Lung (tissue), 12 donors: ENCODE results near the gene SHISA6. TPM values are rescaled to one million over a fixed set of nuclear protein-coding genes. Genes with fewer than 3 reads are reported as not detected.

Experiments
- ATAC-seq: fragments of 200-7000 bp; cut with Tn5 transposase; one replicate; pipeline ENCODE4 v1.9.1; 2020; ENCODE audit warnings: moderate number of reproducible peaks; ENCODE audit not compliant: insufficient read depth, low FRiP score
- DNase-seq, 3 donors: peaks; one replicate each; pipeline ENCODE4 v3.0.0-alpha.2; 2013 to 2017
- H3K27ac ChIP-seq, 2 donors: one replicate each; pipeline ENCODE4 v1.5.1; 2013; ENCODE audit warnings: mild to moderate bottlenecking in 2 of 2, moderate library complexity in 2 of 2, control low read depth in 1 of 2, inconsistent platforms in 1 of 2, low read depth in 1 of 2, low read length in 1 of 2
- H3K27me3 ChIP-seq, 3 donors: one replicate each; pipeline ENCODE4 v1.5.1; 2013; ENCODE audit warnings: low read length in 2 of 3; ENCODE audit not compliant: control insufficient read depth in 3 of 3, insufficient read depth in 3 of 3
- H3K36me3 ChIP-seq, 4 donors: one replicate each; pipeline ENCODE4 v1.5.1; 2013; ENCODE audit warnings: low read length in 4 of 4, mild to moderate bottlenecking in 1 of 4, moderate library complexity in 1 of 4; ENCODE audit not compliant: control insufficient read depth in 4 of 4, insufficient read depth in 4 of 4
- H3K4me1 ChIP-seq, 5 donors: one replicate each; pipeline ENCODE4 v1.5.1; 2013; ENCODE audit warnings: low read length in 5 of 5, mild to moderate bottlenecking in 2 of 5, moderate library complexity in 1 of 5; ENCODE audit not compliant: control insufficient read depth in 5 of 5, insufficient read depth in 5 of 5
- H3K4me3 ChIP-seq: one replicate; pipeline ENCODE4 v1.5.1; 2013; ENCODE audit warnings: mild to moderate bottlenecking, control low read depth, moderate library complexity
- H3K9ac ChIP-seq, 2 donors: one replicate each; pipeline ENCODE4 v1.5.1; 2013; ENCODE audit warnings: low read length in 2 of 2, control low read depth in 1 of 2; ENCODE audit not compliant: insufficient read depth in 1 of 2
- H3K9me3 ChIP-seq, 4 donors: one replicate each; pipeline ENCODE4 v1.5.1; 2013; ENCODE audit warnings: low read length in 3 of 4, mild to moderate bottlenecking in 1 of 4, moderate library complexity in 1 of 4; ENCODE audit not compliant: control insufficient read depth in 4 of 4, insufficient read depth in 3 of 4
- CTCF ChIP-seq: IDR thresholded peaks from 2 replicates; pipeline ENCODE4 v1.5.1; 2012; ENCODE audit warnings: mild to moderate bottlenecking; ENCODE audit errors: control extremely low read depth, extremely low read depth
- WGBS, 2 donors: extraction: QIAGEN DNeasy Blood & Tissue Kit; methylation state at CpG; one replicate each; pipeline ENCODE4 v1.1.7; 2013; 5-methylcytosine and 5-hydroxymethylcytosine counted together
- polyA plus RNA-seq, 2 donors: library from polyadenylated mRNA; stranded (reverse); fragments of 200-250 nt; gene quantifications; one replicate each; pipeline ENCODE4 v1.2.1, GENCODE V29; 2013
- total RNA-seq, 2 donors: library from RNA; depleted of rRNA in 1 of 2; stranded (reverse); fragments of >200 nt in 1 of 2; gene quantifications; one replicate each; pipeline ENCODE4 v1.2.1, GENCODE V29; 2014 to 2021
- donor health status: control.
- donor health status: control.
- donor health status: Bipolar disorder and iron deficiency.
- donor health status: healthy.
- donor health status: DM: yes; HTN: yes; CAD: no.

Gene SHISA6
- total and polyA plus RNA-seq, 4 donors, result 0.03 to 0.34 (median 0.11) TPM

DNA sequence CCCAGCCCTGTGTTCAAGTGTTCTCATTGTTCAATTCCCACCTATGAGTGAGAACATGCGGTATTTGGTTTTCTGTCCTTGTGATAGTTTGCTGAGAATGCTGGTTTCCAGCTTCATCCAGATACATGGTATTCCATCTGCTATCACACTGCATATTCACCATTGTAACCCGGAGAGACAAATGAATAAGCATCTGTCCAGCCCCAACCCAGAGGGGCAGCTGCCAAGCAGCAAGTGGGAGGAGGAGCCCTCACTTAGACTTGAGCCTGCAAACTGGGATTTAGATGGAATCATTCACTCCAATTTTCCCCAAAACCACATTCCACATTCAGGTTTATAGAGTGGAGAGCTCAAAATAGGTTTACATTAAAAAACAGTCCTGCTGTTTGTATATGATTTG lies 41.6 kb downstream of the SHISA6 start:
- no peaks in the 10 kb centered on the region for H3K27me3 ChIP-seq
- WGBS, 2 donors, result 88 to 95% methylated on average over 2 of the region's 2 CpGs
- ATAC-seq (no peak), DNase-seq (no peak)
- H3K4me3 ChIP-seq, result no peak overlapping the region
- no peak for TF ChIP-seq CTCF
- peaks cover 0 to 6% (median 1%) of the 10 kb centered on the region in 4 donors for H3K9me3 ChIP-seq
- H3K36me3 ChIP-seq, result no peaks in the 10 kb centered on the region
- no peak overlapping the region for H3K9ac ChIP-seq
- no peak overlapping the region for H3K27ac ChIP-seq
- peaks cover 0 to 11% (median 0%) of the 10 kb centered on the region in 5 donors for H3K4me1 ChIP-seq

GRCh38 chr17:11284811-11285210 lies 43.8 kb downstream of the SHISA6 start:
- DNase-seq, result no peak
- no peaks in the 10 kb centered on the region for H3K36me3 ChIP-seq
- H3K27me3 ChIP-seq, result no peaks in the 10 kb centered on the region
- H3K4me1 ChIP-seq, result no peaks in the 10 kb centered on the region
- WGBS, 2 donors, result 60 to 72% methylated on average over 1 of the region's 1 CpG
- no peak overlapping the region for H3K27ac ChIP-seq
- no peak overlapping the region for H3K9ac ChIP-seq
- ATAC-seq, result no peak
- TF ChIP-seq CTCF, result no peak
- no peak overlapping the region for H3K4me3 ChIP-seq
- peaks cover 0 to 6% (median 1%) of the 10 kb centered on the region in 4 donors for H3K9me3 ChIP-seq

DNA sequence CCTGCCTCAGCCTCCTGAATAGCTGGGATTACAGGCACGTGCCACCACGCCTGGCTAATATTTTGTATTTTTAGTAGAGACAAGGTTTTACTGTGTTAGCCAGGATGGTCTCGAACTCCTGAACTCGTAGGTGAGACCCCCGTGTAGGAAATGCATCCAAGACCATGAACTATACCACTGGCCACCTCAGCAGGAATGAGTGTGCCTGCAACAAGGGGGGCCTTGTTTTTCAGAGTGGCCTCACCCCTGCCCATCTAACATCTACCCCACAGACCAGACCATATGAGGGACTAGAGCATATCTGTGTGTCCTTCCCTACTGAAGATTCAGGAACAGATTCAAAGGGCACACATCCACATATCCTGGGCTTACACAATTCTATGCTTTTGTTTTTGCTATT lies 44.9 kb downstream of the SHISA6 start:
- TF ChIP-seq CTCF, result no peak
- ATAC-seq (no peak), DNase-seq (no peak)
- Histone ChIP-seq H3K27me3 (no peaks in the 10 kb centered on the region), H3K36me3 (no peaks in the 10 kb centered on the region), H3K4me1 (no peaks in the 10 kb centered on the region), H3K4me3 (no peak overlapping the region), H3K27ac (no peak overlapping the region), H3K9ac (no peak overlapping the region), H3K9me3 (peaks cover 0 to 2% (median 1%) of the 10 kb centered on the region in 4 donors)
- WGBS, 2 donors, result 76 to 89% methylated on average over 5 of the region's 5 CpGs

- Histone ChIP-seq H3K4me3 (no peak overlapping the region), H3K9me3 (peaks cover 0 to 2% (median 1%) of the 10 kb centered on the region in 4 donors), H3K36me3 (no peaks in the 10 kb centered on the region), H3K27me3 (no peaks in the 10 kb centered on the region), H3K9ac (no peak overlapping the region), H3K27ac (no peak overlapping the region), H3K4me1 (no peaks in the 10 kb centered on the region)
- no peak for ATAC-seq
- no peak for DNase-seq
- TF ChIP-seq CTCF, result no peak
Measured at GRCh38 chr17:11287791-11288190, 46.8 kb downstream of the SHISA6 start.
